Measurements from ENCODE around the gene ACAN.
"Not testable (repeated sequence)": the region's sequence is repeated elsewhere in the genome, so short reads cannot be mapped to it uniquely, and the experiment has no call there.

ACAN gene

DNA sequence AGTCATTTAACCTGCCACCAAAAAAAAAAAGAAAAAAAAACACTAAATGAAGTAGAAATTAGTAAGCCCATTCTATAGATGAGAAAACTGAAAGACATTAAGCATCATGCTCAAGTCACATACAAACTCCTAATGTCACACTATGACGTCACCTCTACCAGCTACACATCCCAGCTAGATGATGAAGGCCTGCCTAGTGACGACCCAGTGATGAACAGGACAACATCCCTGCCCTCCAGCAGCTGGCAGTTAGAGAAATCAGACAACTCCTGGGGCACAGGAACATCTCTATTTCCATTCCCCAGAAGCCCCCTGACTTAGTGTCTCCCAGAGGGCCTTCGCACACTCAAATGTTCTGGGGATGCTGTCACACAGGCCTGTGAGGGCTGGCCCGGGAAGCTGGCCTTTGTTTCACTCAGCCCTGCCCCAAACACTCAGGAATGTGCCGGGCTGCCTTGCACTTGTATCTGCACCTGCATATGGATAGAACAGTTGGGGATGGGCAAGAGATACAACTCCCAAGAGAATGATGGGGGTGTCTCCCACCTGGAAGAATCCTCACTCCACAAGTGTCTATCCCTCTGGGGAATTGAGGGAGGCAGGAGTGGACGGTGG lies 99.1 kb downstream of the ACAN start:
- no peak for DNase-seq (ENCODE audit: low read depth, low spot score)

DNA sequence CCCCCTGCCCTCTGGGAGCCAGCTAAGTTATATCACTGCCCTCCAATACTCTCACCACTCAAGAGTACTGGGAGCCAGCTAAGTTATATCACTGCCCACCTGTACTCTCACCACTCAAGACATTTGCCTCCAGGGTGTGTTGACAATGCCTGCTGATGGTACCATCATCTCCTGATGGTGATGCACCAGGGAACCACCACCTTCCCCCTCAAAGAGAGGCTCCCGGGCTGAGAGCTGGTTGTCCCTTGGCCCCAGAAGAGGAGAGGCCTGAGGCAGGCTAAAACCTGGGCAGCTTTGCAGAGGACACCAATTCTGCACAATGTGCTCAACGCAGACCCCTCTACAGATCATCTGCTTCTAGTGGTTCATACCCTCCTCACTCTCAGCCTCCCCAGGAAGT lies 99.6 kb downstream of the ACAN start:
- no peak for DNase-seq (ENCODE audit: low read depth, low spot score)

DNA sequence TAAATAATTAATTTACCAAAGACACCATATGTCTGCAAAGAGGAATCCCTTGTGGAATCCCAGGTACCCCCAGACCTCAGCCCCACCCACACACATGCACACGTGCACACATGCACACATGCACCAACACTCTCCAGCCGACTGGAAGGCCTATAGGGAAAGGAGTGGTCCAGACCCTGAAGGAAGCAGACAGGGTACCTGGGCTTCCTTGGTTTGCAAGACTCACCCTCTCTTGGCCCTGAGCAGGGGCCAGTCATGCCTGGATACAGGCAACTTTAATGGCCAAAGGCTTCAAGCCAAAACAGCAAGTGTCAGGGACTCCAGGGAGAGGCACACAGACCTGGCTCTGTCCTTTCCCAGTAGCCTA lies 101.0 kb downstream of the ACAN start:
- DNase-seq (ENCODE audit: low read depth, low spot score) = no peak

DNA sequence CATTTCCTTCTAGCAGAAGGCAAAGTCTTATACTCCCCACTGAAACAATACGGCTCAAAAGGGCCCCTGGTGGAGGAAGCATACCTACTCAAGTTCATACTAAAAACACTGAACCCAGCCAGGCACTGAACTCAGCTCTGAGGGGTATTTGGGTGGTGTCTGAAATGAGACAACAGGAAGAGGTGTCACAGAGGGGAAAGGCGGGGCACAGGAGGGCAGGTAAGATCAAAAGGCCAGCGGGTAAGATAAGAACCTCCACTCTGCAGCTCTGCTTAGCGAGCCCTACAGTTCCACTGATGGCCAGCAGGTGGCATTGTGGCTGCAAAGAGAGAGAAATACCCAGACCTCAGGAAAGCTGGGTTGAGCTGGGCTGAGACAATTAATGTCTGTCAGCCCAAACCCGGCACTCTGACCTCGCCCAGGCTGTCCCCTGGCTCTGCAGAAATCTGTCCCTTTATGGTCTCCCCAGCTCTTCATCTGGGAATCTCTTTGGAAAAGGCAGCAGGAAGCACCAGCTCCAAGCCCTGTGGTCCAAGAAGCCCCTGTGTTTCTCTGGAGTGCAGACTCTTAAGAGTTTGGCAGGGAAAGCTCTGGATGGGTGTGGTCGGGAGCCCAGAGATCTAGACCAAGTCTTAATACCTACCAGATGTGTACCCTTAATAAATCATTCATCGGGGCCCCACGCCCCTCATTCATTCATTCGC lies 101.5 kb downstream of the ACAN start:
- DNase-seq (ENCODE audit: low read depth, low spot score) = no peak

DNA sequence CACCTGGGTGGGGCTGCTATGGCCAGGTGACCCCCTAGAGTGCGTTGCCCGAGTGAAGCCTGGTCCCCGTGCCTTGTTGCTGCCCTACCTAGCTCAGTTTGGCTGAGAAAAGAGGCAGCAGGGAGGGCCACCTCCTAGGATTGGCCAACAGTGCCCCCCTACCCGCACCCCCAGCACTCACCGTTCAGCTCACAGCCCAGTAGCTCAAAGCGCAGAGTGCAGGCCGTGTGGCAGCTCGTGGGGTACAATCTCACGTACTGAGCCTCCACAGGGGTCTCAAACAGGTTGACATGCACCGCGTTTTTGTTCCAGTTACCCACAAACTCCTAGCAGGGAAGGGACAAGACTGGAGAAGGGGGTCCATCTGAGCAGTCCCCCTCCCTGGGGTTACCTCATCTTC lies 102.3 kb downstream of the ACAN start:
- no peak for DNase-seq (ENCODE audit: low read depth, low spot score)

DNA sequence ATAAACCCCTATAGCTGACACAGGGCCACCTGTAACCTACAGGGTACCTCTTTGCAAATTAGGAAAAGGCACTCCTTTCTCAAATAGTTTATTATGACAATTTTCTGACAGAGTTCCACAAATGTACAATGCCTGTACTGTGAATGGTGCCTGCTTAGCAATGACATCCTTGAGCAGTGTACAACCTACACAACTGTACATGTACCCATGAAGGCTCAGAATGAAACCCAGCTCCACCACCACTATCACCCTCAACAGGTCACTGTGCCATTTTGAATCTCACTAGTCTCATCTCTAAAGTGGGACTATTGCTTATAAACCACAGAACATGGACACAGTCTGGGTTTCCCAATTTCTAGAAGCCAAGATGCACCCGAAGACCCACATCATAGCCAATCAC lies 102.9 kb downstream of the ACAN start:
- DNase-seq (ENCODE audit: low read depth, low spot score) = no peak

DNA sequence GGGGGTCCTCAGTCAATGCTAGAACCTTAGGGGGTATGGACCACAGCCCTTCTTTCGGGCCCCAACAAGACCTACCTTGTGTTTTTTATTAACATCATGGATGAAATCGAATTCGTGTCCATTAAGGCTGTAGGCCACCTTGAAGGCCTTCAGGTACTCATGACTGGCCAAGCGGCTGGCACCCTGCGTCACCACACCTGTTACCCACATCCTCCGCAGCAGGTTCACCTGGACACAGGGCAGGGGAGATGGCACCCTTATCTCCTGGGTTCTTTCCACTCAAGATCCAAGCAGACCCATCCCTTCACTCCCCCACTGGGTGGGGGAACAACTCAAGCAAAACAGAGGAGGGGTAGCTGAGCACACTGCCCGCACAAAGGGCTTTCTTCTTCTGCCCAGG lies 103.3 kb downstream of the ACAN start:
- no peak for DNase-seq (ENCODE audit: low read depth, low spot score)

DNA sequence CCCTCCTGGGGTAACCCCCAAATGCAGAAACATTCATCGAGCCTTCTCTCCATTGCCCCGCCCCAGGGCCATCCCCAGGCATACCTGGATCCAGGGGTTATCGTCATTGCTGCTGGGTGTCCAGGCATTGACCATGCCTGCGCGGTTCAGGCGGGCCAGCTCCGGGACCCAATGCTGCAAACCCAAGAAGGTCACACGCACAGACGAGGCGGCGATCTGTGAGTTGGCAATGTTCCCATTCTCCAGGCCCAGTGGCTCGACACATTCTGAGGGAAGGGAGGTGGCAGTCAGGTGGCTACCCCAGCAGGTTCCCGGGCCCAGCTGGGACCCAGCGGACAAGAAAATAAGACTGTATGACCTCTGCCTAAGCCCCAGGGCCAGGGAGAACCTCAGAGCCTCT lies 103.9 kb downstream of the ACAN start:
- no peak for DNase-seq (ENCODE audit: low read depth, low spot score)

DNA sequence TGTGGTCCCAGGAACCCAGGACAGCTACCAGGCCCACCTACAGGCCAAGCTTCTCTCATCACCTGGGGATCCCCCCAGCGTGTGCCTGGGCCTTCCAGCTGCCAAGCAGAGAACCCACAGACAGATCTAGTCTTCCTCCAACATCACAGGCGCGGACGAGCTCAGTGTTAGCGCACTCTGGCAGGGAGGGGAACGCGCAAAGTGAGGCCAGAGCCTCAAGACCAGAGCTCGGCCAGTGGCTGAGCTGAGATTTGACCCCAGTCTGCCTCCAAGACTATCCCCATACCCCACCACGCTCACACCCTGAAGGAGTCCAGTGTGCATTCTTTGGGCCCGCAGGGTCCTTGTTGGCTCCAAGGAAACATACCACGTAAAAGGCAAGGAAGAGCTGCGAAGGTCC lies 104.9 kb downstream of the ACAN start:
- no peak for DNase-seq (ENCODE audit: low read depth, low spot score)

DNA sequence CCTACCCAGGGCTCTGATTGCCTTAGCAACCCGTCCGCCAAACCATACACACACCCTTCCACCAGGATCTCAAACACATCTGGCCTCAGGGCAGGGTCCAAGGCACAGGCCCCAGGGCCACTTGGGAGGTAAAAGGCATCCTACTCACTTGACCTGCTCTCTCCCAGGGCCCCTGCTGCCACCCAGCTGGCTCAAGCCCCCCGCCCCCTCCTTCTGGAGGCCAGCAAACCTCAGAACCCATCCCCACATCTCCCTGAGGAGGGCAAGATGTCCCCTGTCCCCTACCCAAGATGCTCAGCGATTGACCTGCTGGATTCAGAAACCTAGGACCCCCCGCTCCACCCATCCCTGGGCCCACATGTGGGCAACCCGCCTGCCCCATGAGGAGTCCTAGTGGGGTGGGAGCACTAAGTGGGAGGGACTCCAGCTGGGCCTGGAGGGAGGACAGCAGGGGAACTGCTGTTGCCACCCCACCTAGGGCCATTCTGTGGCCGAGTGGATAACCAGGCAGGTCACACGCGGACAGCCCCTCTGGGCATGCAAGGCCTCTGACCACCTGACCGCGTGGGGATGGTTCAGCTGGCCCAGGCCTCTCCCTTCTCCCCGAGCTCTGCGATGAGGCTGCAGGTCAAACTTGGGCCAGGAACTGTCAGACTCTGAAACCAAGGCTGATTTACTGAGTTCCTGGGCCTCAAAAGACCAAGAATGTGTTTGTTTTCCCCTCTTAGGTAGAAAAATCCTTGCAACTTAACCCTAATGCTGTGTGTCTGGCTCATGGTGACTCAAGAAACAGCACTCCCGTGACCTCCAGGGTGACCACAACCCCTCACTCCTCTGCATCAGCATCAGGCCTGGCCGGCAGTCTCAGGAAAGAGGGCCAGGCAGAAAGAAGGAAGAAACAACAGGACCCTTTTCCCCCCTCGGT lies 105.7 kb downstream of the ACAN start:
- DNase-seq (ENCODE audit: low read depth, low spot score) = no peak

DNA sequence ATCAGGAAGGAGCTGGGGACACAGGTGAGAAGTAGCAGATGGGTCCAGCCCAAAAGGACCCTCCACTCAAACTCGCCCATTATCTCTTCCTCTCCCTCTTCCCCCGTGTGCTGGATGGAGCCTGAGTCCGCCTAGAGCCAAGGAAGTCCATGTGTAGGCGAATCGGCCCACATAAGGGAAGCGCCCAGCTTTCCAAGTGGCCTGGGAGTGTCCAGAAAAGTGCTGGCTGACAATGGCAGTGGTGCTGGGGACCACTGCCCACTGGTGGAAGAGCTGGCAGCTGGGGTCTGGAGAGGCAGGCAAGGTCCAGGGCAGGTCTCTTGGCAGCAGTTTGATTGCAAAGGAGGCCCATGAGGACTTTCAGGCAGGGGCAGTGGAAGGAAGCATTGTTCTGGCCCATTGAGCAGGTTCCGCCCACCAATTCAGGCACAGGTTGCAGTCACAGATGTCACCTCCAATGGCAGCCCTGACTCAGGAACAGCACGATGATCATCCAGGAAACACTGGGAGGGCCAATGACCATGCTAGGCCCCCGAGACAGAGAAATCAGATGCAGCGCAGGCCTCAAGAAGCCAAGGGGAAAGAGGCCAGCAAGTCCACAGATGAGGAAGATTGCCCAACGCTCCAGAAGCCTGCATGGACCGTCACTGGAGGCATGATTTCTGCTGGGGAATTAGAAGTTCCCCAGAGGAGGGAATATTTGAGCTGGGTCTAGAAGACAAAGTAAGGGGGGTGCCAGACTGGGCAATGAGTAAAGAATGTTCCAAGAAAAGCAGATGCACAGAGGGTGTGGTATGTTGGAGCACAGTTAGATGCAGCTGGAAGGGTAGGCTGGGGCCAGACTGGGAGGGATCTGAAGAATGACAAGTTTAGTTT lies 107.0 kb downstream of the ACAN start:
- DNase-seq (ENCODE audit: low read depth, low spot score) = no peak

DNA sequence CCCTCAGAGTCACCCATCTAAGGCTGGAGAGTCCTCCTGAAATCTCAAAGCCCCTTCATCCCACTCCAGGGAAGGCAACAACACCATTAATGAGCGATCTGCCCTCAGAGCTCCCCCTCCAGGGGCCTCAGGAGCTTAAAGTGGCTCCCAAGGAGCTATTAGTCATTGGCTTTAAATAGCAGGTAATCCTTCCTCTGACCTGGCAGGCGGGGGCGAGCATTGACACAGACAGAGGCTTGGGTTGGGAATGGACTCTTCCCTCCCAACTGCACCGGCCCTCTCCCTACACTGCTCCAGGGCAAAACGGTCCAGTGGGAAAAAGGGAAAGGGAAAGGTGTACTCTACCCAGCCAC lies 108.5 kb downstream of the ACAN start:
- no peak for DNase-seq (ENCODE audit: low read depth, low spot score)

DNA sequence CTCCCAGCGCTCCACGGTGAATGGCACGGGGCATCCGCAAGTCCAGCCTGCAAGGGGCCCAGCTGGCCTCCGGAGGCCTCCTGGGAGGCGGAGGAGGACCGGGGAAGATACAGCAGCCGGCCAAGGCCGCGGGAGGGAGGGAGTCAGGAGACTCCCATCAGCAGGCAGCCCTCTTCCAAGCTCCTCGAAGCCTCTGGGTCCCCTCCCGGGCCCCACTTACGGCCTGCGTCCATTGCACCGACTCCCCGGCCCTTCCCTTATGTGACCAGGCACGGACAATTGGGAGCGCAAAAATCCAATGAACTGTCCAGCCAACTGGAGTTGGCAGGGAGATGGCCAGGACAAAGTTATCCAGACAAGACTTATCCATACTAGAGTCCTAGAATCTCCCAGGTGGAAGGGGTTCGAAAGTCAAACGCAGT lies 109.3 kb downstream of the ACAN start:
- no peak for DNase-seq (ENCODE audit: low read depth, low spot score)

DNA sequence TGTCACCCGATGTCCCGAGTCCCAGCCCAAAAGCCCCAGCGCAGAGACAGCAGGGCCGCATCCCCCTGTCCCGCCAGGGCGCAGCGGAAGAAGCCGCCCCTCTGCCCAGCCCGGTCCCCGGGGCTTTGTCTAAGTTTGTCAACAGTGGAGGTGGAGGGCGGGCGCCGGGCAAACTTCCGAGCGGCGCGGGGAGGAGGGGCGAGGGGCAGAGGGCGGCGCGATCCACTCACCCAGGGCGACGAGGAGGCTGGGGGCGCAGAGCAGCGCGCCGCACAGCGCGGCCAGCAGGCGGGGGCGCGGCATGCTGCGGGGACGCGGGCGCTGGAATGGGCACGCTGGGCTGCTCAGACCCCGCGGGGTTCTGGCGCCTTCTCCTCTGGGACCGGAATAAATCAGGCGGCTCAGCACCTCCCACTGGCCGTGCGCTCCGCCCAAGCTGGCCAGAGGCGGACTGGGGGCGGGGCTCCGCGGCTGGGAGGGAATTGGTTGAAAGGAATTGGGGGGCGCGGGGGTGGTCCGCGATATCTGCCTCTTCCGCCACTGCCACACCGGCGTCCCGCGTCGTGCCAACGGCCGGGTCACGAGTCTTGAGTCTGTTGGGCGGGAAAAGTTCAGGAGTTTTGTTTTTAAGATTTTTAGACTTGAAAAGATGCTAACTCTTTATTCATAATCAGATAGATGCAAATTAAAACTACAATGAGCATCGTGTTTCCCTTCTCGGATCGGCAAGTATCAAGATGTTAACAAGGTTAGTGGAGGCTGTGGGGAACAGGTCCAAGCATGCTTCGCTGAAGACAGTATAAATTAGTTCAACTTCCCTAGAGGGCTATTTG lies 110.0 kb downstream of the ACAN start, which contains the start of gene MFGE8:
TSS of gene MFGE8 (minus strand) at position 363 of the 833 bp plus-strand sequence. CDS start at position 303, 60 bp downstream.
- DNase-seq (ENCODE audit: low read depth, low spot score) = no peak

DNA sequence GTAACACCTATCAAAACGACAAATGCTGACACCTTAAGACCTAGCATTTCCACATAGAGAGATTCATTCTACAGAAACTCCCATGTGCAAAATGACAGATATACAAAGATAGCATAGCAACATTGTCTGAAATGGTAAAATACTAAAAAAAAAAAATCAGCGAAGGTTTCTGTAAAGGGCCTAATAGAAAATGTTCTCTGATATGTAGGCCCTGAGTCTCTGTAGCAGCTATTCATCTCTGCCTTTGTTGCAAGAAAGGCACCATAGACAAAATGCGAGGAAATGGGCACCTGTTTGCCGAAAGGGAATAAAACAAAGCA lies 110.6 kb downstream of the ACAN start:
- no peak for DNase-seq (ENCODE audit: low read depth, low spot score)

DNA sequence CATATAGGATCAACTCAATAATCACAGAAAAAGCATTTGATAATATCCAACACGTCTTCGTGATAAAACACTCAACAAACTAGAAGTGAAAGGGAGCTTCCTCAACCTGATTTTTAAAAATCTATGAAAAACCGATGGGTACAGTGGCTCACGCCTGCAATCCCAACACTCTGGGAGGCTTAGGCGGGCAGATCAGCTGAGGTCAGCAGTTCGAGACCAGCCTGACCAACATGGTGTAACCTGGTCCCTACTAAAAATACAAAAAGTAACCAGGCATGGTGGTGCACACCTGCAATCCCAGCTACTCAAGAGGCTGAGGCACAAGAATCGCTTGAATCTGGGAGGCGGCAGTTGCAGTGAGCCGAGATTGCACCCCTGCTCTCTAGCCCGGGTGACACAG lies 112.1 kb downstream of the ACAN start:
- DNase-seq (ENCODE audit: low read depth, low spot score) = no peak

DNA sequence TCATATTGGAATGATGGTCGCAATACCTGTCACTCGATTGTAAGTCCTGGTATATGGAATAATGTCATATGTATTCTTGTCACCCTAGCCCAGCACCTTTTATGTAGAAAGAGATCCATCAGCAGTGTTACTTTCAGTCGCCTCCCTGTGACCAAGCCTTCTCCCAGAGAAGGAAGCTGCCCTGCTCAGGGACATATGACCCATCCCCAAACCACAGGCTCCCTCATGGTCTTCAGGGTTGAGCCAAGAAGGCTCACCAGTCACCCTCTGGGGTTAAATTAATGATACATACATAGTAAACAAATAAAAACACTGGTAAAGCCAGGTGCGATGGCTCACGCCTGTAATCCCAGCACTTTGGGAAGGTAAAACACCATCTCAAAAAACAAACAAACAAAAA lies 114.5 kb downstream of the ACAN start:
- no peak for DNase-seq (ENCODE audit: low read depth, low spot score)

DNA sequence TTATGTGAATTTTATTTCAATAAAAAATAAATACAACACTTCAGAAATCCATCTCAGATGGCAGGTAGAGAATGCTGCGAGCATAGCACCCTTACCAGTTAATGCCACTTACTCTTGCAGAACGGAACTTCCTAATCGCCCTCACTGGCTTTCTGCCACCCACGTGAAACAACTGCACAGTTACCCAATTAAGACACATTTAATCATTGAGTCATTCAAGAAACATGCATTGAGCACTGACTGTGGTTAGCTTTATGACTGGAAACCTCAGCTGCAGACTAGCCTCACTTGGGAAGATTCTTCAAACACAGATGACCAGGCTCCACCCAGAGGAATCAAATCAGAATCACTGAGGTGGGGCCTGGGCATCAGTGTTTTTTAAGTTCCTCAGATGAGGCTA lies 115.5 kb downstream of the ACAN start:
- no peak for DNase-seq (ENCODE audit: low read depth, low spot score)

DNA sequence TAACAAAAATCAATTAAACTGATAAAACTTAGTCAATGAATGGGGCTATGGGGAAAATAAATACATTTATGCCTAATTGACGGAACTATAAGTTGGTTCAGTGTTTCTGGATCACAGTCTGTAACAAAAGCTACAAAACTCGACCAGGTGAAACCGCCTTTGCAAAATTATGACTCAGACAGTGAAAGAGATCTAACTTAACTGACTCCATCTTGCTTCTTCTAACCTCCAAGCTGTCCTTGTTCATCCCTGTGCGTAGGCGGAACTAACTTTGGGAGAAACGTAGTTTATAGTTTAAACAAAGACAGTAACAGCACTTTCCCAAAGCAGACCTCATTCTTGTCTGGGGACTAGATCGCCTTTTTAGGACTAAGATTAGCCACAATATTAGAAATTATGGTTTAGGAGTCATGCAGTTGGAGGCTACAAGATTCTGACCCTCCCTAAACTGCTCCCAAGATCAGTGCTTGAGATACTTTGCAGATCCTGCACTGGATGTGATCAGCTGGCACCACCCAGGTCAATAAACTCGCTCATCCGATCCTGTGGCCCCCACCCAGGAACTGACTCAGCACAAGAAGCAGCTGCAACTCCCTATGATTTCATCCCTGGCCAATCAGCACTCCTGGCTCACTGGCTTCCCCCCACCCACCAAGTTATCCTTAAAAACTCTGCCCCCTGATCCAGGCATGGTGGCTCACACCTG lies 117.1 kb downstream of the ACAN start:
- DNase-seq (ENCODE audit: low read depth, low spot score) = no peak

DNA sequence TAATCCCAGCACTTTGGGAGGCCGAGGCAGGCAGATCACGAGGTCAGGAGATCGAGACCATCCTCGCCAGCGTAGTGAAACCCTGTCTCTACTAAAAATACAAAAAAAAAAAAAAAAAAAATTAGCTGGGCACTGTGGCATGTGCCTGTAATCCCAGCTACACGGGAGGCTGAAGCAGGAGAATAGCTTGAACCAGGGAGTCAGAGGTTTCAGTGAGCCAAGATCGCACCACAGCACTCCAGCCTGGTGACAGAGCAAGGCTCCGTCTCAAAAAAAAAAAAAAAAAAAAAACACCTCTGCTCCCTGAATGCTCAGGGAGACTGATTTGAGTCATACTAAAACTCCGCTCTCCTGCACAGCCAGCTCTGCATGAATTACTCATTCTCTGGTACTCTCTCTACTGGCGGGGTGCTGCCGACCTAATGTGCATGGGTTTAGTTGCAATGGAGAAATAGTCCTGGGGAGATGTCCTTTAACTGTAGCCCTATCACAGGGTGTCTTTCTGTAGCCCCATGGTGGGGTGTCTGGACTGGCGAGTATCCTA lies 117.7 kb downstream of the ACAN start:
- not testable (repeated sequence) for DNase-seq (ENCODE audit: low read depth, low spot score)

All from brain pericyte (primary cell).